DMS53 (cell line): ENCODE results near the gene LRRC41.
"Not testable (repeated sequence)": the region's sequence is repeated elsewhere in the genome, so short reads cannot be mapped to it uniquely, and the experiment has no call there.

Experiments used
- DNase-seq: peaks from one replicate; lab custom pipeline; 2025; lab: John Stamatoyannopoulos, UW

The LRRC41 gene

GRCh38 chr1:46303038-46303871 is at the start of gene LRRC41, which contains the start of gene UQCRH:
Gene LRRC41 (minus strand): TSS chr1:46303616. CDS start chr1:46303322, 294 bp downstream.
Gene UQCRH (plus strand): TSS chr1:46303698. CDS start chr1:46303767, 69 bp downstream.
- DNase-seq = peak; percentile 99

DNA sequence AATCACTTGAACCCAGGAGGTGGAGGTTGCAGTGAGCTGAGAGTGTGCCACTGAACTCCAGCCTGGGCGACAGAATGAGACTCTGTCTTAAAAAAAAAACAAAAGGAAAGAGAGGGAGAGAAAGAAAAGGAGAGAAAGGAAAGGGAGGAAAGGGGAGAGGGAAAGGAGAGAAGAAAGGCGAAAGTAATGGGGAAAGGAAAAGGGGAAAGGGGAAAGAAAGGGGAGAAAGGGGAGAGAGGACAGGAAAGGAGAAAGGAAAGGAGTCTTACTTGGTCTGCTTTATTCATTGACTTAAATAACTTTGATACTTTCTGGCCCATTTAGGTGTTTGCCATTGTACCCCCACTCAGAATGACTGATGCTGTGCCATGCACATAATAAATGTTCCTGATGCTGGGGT is 48.9 kb upstream of the LRRC41 start:
- no peak for DNase-seq

- DNase-seq = no peak
These were observed 41.9 kb upstream of the LRRC41 start for GRCh38 chr1:46345281-46345680.

DNA sequence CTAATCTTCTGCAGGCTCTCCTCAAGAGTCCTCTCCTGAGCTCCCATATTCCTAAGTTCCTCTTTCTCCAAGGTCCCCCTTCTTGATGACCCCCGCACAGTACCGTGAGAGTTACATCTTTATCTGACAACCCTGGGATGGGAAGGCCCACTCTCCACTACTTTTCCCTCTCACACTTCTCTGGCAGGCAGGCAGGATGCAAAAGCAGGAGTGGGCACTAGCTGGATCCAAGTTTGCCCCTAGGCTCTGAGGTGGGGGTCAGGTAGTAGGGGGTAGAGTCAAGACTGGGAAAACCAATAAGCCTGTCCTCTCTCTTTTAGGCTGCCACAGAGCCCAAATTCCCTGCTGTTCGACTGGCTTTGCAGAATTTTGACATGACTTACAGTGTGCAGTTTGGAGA is 41.1 kb upstream of the LRRC41 start:
- no peak for DNase-seq

GRCh38 chr1:46343705-46344104 is 40.3 kb upstream of the LRRC41 start:
- no peak for DNase-seq

DNA sequence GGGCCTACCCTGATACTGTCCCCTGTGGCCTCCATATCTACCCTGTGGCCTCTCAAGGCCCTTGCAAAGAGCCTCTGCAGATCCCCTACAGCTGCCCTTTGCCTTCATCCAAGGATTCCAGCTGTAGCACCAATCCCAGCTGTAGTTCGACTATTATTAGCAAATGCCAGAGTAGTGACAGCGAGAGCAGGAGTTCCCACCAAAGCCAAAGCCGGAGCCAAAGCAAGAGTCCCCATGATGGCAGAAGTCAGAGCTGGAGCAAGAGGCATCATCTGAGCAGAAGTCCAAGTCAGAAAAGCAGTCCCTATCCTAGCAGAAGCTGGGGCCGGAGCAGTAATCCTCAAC is 39.9 kb upstream of the LRRC41 start:
- no peak for DNase-seq

DNA sequence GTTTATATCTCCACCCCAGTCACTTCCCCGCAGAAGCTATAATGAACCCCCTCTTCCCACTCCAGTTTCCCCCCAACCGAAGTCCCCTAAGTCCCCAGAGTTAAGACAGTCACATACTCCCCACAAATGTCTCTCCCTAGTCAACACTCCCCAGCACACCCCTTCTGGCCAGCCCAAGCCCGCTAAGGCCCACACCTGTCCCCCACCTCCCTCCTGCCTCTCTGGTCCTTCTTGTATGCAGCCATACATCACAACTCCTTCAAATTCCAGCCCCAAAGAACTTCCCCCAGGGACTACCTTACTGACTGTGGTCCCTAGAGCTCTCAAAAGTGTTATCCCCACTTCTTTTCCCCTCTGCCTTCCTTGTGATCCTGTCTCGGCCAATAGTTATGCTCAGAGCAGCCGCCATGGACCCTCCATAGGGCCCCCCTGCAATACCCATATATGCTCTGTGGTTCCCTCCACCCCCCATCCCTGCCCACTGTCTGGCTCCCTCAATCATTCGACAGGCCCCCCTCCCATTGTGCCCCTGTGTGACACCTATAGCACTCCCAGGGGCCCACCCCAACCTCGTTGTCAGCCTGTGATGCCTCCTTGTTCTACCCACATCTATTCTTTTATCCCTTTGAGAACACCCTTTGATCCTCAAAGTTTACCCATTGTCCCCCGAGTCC is 39.4 kb upstream of the LRRC41 start:
- DNase-seq = no peak

- no peak for DNase-seq
These were observed 38.8 kb upstream of the LRRC41 start for GRCh38 chr1:46342084-46342656.

DNA sequence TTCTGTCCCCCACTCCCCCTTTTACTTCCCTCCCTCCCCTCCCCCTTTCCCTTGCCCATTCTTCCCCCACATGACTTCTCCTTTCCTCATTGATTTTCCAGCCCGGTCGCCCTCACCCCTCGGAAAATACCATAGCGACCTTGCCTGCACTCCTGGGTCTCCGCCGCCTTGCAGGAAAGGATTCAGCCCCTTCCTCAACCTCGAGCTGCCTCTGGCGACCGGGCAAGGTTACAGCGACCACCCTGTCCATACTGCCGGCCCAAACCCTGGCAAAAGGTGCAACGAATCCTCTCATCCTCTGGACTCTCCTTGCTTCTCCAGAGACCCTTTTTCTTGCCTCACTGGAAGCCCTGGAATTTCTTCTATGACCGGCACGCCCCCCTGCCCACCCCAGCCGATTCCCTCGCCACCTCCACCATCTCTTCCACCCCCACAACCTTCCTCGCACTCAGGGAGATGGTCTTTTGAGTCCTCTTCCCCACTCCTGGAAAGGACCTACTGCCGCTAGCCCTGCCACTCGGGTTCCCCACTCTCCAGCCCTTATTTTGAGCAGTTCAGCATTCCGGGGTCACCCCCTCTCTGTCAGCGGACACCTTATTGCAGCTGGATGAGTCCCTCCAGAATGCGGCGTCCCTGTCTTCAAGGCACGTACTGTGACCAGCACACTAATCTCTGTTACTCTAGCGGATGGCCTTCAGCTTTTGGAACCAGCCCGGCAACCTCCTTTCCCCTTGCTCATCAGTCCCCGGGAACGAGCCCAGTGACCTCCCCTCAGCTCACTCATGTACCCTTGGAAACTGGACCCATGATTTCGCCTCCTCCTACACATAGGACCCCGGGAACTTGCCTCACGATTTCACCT is 38.0 kb upstream of the LRRC41 start:
- DNase-seq = no peak

GRCh38 chr1:46340404-46341221 is 37.2 kb upstream of the LRRC41 start, which contains the start of gene NSUN4:
Gene NSUN4 (plus strand): TSS chr1:46340807. CDS start chr1:46340827, 20 bp downstream.
- DNase-seq = peak; percentile 99

DNA sequence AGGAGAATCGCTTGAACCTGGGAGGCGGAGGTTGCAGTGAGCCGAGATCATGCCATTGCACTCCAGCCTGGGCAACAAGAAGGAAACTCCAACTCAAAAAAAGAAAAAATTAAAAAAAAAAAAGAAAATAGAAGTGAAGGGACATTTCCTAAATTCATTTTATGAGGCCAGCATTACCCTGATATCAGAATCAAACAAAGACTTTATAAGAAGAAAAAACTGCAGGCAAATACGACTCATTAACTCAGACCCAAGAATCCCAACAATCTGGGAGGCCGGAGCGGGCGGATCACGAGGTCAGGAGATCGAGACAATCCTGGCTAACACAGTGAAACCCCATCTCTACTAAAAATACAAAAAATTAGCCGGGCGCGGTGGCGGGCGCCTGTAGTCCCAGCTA is 34.0 kb upstream of the LRRC41 start:
- DNase-seq = not testable (repeated sequence)

GRCh38 chr1:46335081-46335480 is 31.7 kb upstream of the LRRC41 start:
- DNase-seq = no peak

GRCh38 chr1:46334030-46334384 is 30.6 kb upstream of the LRRC41 start:
- no peak for DNase-seq

DNA sequence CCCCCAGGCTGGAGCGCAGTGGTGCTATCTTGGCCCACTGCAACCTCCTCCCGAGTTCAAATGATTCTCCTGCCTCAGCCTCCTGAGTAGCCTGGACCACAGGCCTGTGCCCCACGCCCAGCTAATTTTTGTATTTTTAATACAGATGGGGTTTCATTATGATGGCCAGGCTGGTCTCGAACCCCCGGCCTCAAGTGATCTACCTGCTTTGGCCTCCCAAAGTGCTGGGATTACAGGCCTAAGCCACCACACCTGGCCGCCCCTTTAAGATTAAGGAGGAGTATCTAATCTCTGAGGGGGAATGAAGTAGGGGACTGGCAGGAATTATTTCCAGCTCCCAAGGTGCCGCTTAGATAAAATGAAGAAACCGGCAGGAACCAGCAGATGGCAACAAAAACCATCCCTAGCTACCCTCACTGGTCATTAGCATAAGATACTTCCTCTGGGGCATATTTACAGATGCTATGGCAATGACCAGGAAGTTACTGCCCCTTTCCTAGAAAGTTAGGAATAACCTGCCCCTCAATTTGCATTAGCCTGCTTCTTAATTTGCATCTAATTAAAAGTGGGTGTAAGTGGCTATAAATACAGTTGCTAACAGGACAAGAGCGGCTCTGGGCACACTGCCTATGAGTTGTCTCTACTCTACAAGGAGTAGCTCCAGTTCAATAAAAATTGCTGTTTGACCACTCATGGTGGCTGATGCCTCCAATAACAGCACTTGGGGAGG is 30.0 kb upstream of the LRRC41 start:
- peak; percentile 87 for DNase-seq

DNA sequence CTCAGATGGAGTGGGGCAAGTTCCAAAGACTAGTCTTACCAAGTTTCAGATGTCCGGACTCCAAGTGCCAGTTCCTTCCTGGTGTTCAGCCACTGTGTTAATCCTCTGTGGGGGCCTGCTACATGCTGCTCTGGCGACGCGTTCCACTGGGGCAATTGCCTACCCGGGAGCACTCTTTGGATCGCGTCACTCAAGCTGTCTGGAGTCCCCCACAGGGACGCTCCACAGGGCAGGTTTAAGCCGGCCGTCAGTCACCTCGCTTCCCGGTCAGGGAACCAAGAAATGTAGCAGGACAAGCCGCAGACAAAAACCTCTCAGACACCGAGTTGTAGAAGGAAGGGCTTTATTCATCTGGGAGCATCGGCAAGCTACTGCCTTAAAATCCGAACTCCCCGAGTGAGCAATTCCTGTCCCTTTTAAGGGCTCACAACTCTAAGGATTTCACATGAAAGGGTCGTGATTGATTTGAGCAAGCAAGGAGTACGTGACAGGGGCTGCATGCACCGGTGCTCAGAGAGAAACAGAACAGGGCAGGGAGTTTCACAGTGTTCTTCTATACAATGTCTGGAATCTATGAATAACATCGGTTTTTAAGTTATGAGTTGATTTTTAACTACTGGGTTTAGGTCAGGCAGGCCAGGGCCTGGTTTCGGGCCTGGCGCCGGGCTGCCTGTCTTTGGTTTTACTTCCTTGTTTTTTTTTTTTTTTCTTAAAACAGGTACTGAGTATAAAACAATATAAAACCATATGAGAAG is 28.5 kb upstream of the LRRC41 start:
- DNase-seq = not testable (repeated sequence)

DNA sequence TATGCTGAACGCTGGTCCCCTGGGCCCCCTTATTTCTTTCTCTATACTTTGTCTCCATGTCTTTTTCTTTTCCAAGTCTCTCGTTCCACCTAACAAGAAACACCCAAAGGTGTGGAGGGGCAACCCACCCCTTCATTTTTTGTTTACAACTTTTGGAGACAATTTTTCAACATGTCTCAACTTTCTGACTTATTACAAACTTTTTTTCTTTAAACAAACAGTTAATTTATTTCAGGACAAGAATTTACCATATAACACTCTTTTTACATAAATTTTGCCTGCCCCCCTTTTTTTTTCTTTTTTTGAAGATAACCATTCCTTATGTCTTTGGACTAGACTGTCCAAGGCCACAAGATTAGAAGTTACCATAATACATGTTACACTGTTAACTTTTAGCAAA is 27.0 kb upstream of the LRRC41 start:
- DNase-seq = not testable (repeated sequence)

DNA sequence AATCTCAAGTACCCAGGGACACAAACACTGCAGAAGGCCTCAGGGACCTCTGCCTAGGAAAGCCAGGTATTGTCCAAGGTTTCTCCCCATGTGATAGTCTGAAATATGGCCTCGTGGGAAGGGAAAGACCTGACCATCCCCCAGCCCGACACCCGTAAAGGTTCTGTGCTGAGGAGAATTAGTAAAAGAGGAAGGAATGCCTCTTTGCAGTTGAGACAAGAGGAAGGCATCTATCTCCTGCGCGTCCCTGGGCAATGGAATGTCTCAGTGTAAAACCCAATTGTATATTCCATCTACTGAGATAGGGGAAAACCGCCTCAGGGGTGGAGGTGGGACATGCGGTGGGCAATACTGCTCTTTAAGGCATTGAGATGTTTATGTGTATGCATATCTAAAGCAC is 26.4 kb upstream of the LRRC41 start:
- DNase-seq = not testable (repeated sequence)

GRCh38 chr1:46328182-46328581 is 24.8 kb upstream of the LRRC41 start:
- DNase-seq = not testable (repeated sequence)

GRCh38 chr1:46325285-46326076 is 22.1 kb upstream of the LRRC41 start:
- DNase-seq = not testable (repeated sequence)
